GM18951 (cell line): ENCODE data around the gene PPP2R2C.

Source experiments
- POLR2A ChIP-seq: IDR thresholded peaks from 4 replicates; pipeline ENCODE4 v1.6.1; 2011; ENCODE audit warnings: mild to moderate bottlenecking; ENCODE audit not compliant: insufficient read length, insufficient read depth; ENCODE audit errors: extremely low read depth
- in situ Hi-C: fragments of 300-500 bp; cut with MboI; formaldehyde crosslinking; loops from one replicate; pipeline ENCODE4 v1.12.0; 2022; ENCODE audit warnings: low sequenced_read_pairs, mixed read lengths, inconsistent platforms; ENCODE audit not compliant: unreplicated experiment

Gene PPP2R2C

DNA sequence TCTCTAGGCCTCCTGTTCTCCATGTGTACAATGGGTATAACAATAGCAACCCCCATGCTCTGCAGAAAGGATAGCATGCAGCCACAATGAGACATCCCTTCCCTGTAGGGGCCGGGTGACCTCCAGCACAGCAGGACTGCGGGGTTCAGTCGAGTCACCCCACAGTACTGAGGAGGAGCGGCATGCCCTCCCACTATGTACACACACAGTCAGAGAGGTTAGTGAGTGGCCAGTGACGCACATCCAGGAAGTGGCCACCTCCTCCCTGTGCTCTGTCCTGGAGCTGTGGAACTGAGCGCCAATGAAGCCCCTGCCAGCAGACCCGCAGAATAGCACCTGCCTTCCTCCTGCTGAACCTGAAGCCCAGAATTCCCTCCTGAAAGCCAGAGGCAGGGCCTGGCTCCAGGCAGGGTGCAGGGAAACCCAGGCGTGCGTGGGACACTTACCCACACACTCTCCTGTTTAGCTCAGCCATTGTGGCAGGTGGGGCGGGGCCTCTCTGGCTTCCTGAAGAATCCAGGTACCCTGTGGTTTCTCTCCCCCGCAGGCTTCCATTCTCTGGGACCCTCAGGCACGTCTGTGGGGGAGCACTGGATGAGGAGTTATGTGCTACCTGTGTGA is 152.8 kb downstream of the PPP2R2C start:
- TF ChIP-seq POLR2A: no peak
- in situ Hi-C loops: no loop called here

DNA sequence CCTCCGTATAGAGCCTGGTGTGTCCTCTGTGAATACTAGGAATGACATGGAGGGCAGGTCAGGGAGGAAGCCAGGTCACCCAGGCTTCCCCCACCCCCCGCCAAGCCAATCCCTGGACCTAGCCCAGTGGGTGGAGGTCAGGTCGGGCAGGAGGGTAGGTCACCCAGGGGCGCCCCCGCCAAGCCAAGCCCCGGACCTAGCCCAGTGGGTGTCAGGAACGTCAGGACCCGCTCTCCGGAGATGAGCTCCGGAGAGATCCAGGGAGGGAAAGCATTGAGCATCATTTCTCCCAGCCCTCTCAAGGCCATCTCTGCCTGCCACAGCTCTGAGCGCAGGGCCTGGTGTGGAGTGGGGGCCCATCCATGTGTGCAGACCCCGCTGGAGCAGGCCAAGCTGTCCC is 154.2 kb downstream of the PPP2R2C start:
- no peak for TF ChIP-seq POLR2A
- in situ Hi-C loops: no loop called here

- in situ Hi-C loops: no loop called here
- no peak for TF ChIP-seq POLR2A
Measured at GRCh38 chr4:6316461-6317003, 155.9 kb downstream of the PPP2R2C start.

DNA sequence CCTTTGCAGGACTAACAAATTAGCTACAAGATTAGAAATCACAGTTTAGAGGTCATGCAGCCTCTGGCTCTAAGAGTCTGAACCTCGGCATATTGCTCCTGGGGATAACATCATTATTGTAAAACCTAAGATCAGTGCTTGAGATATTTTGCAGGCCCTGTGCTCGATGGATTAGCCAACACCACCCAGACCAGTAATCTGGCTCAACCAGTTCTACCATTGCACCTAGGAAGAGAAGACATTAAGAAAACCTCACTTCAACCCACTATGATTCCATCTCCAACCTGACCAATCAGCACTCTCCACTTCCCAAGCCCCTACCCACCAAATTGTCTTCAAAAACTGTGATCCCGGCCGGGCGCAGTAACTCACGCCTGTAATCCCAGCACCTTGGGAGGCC is 159.2 kb downstream of the PPP2R2C start:
- in situ Hi-C loops: loop anchor here (5.0 kb wide), 1 partner anchor 51 kb away; no protein-coding TSS in a partner anchor
- TF ChIP-seq POLR2A: no peak

- in situ Hi-C loops: loop anchor here (5.0 kb wide), 1 partner anchor 47 kb away; no protein-coding TSS in a partner anchor
- no peak for TF ChIP-seq POLR2A
Measured at GRCh38 chr4:6309777-6310176, 162.6 kb downstream of the PPP2R2C start.

- TF ChIP-seq POLR2A: no peak
- in situ Hi-C loops: no loop called here
Measured at GRCh38 chr4:6308899-6309643, 163.3 kb downstream of the PPP2R2C start.

DNA sequence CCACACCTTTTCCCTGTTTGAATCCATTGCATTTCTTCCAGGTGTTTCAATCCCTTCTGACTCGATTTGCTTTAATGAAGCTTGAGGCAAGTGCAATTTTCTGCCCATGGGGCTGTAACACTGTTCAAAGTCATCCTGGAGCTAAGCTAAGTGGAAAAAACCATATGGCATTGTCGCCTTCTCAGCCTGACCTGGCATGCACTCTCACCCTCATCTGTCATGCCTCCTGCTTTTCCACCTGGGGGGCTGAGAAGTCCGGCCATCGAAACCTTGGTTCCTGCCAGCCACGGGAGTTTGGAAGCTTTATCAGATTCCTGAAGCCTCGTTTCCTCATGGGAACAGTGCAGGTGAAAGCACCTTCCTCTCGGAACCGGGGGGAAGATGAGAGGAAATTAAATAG is 164.5 kb downstream of the PPP2R2C start:
- TF ChIP-seq POLR2A: no peak
- in situ Hi-C loops: no loop called here

GRCh38 chr4:6307230-6307629 is 165.2 kb downstream of the PPP2R2C start:
- no peak for TF ChIP-seq POLR2A
- in situ Hi-C loops: no loop called here

DNA sequence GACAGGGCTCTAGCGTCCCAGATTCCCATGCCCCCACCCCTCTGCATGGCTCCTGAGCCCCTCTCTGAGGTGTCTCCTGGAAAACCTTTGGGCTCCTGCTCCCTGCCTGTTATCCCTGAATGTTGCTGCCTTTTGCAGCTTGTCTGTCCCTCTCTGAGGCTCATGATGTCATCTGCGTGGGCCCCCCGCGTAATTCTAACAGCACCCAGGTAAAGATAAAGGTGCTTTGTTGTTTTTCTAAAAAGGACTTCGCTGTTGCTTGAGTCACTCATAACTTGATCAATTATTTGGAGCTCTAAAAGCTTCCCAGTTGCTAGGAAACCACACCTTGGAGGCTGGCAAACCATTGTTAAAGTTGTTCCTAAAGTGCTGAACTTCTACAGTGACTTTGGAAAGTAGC is 166.1 kb downstream of the PPP2R2C start:
- in situ Hi-C loops: no loop called here
- no peak for TF ChIP-seq POLR2A

DNA sequence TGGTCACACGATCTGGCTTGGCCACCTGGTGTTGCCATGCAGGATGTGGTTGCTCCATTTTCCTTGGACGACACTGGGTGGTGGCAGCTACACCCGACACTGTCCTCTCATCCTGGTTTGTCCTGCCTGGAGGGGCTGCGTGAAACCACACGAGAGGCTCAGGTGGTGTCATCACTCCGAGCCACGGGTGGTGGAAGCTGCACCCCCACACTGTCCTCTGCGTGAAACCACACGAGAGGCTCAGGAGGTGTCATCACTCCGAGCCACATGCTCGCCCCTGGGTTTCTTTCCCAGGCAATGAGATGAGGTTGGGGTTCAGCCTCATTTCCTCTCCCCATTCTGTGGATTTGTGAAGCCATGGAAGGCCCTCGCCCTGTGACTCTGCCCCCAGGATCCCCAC is 168.5 kb downstream of the PPP2R2C start:
- no peak for TF ChIP-seq POLR2A
- in situ Hi-C loops: no loop called here

DNA sequence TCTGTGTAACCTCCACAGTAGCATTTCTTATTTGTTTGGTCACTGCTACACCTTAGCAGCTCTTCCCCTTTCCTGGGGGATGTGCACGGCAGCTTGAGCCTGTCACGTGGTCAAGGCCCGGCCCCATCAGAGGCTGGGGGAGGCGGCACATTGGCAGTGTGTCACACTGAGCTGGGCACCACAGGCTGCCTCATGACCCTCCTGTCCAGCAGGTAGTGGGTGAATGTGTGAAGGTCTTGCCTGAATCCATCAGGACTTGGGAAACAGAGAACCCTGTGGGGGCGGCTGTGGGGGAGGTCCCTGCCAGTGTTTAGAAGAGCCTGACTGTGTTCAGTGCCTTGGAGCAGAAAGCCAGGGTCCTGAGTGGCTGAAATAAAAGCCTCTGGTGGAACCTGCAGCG is 169.5 kb downstream of the PPP2R2C start:
- in situ Hi-C loops: no loop called here
- no peak for TF ChIP-seq POLR2A

DNA sequence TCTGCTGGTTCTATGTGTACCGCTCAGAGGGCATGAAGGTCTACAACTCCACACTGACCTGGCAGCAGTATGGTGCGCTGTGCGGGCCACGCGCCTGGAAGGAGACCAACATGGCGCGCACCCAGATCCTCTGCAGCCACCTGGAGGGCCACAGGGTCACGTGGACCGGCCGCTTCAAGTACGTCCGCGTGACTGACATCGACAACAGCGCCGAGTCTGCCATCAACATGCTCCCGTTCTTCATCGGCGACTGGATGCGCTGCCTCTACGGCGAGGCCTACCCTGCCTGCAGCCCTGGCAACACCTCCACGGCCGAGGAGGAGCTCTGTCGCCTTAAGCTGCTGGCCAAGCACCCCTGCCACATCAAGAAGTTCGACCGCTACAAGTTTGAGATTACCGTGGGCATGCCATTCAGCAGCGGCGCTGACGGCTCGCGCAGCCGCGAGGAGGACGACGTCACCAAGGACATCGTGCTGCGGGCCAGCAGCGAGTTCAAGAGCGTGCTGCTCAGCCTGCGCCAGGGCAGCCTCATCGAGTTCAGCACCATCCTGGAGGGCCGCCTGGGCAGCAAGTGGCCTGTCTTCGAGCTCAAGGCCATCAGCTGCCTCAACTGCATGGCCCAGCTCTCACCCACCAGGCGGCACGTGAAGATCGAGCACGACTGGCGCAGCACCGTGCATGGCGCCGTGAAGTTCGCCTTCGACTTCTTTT is 170.5 kb downstream of the PPP2R2C start:
- no peak for TF ChIP-seq POLR2A
- in situ Hi-C loops: no loop called here

- no peak for TF ChIP-seq POLR2A
- in situ Hi-C loops: no loop called here
Measured at GRCh38 chr4:6301051-6301731, 171.2 kb downstream of the PPP2R2C start.
